Parathyroid adenoma (tissue), 2 donors: ENCODE measurements around the gene ICA1L.

Source experiments
- H2AFZ ChIP-seq: fragments of 300-600 bp; sonication (generic); one replicate; pipeline ENCODE4 v1.7.0; 2017; ENCODE audit warnings: antibody characterized with exemption, mild to moderate bottlenecking
- H3K27ac ChIP-seq: fragments of 300-600 bp; sonication (generic); one replicate; pipeline ENCODE4 v1.7.0; 2017
- H3K27me3 ChIP-seq: fragments of 300-600 bp; sonication (generic); one replicate; pipeline ENCODE4 v1.7.0; 2017; ENCODE audit warnings: low read length; ENCODE audit not compliant: control insufficient read depth, insufficient read depth
- H3K36me3 ChIP-seq: fragments of 300-600 bp; sonication (generic); one replicate; pipeline ENCODE4 v1.7.0; 2017; ENCODE audit warnings: low read length; ENCODE audit not compliant: control insufficient read depth, insufficient read depth
- H3K4me1 ChIP-seq: fragments of 300-600 bp; sonication (generic); one replicate; pipeline ENCODE4 v1.7.0; 2017; ENCODE audit warnings: control low read depth
- H3K4me2 ChIP-seq: fragments of 300-600 bp; sonication (generic); one replicate; pipeline ENCODE4 v1.7.0; 2017; ENCODE audit warnings: low read length
- H3K4me3 ChIP-seq: fragments of 300-600 bp; sonication (generic); one replicate; pipeline ENCODE4 v1.7.0; 2017; ENCODE audit warnings: low read depth, low read length
- H3K79me2 ChIP-seq: fragments of 300-600 bp; sonication (generic); one replicate; pipeline ENCODE4 v1.7.0; 2017; ENCODE audit warnings: control low read depth
- H3K9ac ChIP-seq: fragments of 300-600 bp; sonication (generic); one replicate; pipeline ENCODE4 v1.7.0; 2017; ENCODE audit warnings: mild to moderate bottlenecking
- H3K9me3 ChIP-seq: fragments of 300-600 bp; sonication (generic); one replicate; pipeline ENCODE4 v1.7.0; 2017; ENCODE audit warnings: low read length; ENCODE audit not compliant: control insufficient read depth
- TF ChIP-seq, protein P1 (sequence below): fragments of 300-600 bp; sonication (generic); IDR thresholded peaks from one replicate; pipeline ENCODE4 v1.7.0; 2017; ENCODE audit warnings: antibody characterized with exemption, mild to moderate bottlenecking
- donor health status: primary hyperparathyroidism.

The ICA1L gene

DNA sequence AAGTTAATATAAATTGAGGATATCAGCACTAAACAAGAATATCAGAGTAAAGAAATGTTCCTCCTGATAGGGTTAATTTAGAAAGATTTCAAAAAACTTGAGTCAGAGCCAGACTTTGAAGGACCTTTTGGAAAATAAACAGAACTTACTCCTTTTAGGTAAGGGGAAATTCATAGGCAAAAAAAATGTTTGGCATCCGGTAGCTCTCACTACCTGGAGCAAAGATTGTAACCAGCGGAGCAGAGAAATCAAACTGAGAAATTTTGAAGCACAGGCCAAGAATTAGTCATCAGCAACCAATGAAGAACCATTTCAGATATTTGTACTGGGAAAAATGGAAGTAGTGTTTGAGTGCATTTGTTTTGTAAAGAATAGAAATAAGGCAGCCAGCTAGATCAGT lies 113.0 kb downstream of the ICA1L start:
- no peaks in the 10 kb centered on the region for H3K9me3 ChIP-seq
- H3K9ac ChIP-seq, result no peak overlapping the region
- H3K4me1 ChIP-seq, result peaks cover 16% of the 10 kb centered on the region
- no peak overlapping the region for H3K27ac ChIP-seq
- H3K27me3 ChIP-seq, result no peaks in the 10 kb centered on the region
- H3K36me3 ChIP-seq, result no peaks in the 10 kb centered on the region
- no peak overlapping the region for H2AFZ ChIP-seq
- H3K4me2 ChIP-seq, result no peak overlapping the region
- H3K79me2 ChIP-seq, result no peaks in the 10 kb centered on the region
- TF ChIP-seq, protein P1, sequence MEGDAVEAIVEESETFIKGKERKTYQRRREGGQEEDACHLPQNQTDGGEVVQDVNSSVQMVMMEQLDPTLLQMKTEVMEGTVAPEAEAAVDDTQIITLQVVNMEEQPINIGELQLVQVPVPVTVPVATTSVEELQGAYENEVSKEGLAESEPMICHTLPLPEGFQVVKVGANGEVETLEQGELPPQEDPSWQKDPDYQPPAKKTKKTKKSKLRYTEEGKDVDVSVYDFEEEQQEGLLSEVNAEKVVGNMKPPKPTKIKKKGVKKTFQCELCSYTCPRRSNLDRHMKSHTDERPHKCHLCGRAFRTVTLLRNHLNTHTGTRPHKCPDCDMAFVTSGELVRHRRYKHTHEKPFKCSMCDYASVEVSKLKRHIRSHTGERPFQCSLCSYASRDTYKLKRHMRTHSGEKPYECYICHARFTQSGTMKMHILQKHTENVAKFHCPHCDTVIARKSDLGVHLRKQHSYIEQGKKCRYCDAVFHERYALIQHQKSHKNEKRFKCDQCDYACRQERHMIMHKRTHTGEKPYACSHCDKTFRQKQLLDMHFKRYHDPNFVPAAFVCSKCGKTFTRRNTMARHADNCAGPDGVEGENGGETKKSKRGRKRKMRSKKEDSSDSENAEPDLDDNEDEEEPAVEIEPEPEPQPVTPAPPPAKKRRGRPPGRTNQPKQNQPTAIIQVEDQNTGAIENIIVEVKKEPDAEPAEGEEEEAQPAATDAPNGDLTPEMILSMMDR, result no peak
- no peak overlapping the region for H3K4me3 ChIP-seq

DNA sequence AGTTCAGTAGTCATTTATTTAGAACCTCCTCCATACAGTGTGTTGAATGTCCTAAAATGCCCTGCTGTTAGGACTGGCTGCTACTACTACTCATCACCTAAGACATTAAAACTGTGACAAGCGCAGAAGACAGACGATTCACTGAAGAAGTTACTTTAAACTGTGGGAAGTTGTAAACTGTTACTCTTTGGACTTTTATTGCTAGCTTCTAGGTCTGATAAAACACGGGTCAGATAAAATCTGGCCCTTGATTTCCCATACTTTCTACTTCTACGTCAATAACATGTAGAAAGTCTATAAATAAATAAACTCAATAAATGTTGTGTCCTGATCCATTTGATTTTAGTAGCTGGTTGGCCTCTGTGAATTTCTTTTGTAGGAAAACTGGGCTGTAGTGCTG lies 113.4 kb downstream of the ICA1L start:
- Histone ChIP-seq H3K9ac (no peak overlapping the region), H3K4me2 (no peak overlapping the region), H3K36me3 (no peaks in the 10 kb centered on the region), H3K27ac (no peak overlapping the region), H3K9me3 (no peaks in the 10 kb centered on the region), H3K27me3 (no peaks in the 10 kb centered on the region), H3K4me1 (peaks cover 16% of the 10 kb centered on the region), H3K79me2 (no peaks in the 10 kb centered on the region), H3K4me3 (no peak overlapping the region), H2AFZ (no peak overlapping the region)
- TF ChIP-seq, protein P1, result no peak

DNA sequence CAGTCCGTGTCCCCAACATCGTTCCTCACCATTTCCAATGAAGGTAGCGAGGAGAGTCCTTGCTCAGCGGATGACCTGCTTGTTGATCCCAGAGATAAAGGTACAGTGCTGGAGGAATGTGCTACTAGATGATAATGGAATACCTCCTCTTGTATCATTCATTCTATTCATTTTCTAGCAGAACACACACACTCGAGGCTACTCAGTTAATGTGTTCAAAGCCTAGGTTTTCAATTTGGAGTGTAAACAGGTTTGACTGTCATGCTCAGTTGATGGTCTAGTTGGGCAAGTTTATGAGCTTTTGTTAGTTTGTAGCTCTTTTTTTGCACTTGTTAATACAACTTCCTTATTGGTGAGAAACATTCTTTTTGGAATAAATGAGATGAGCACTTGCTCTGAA lies 114.2 kb downstream of the ICA1L start:
- no peak overlapping the region for H3K27ac ChIP-seq
- TF ChIP-seq, protein P1, result no peak
- H3K9me3 ChIP-seq, result no peaks in the 10 kb centered on the region
- no peak overlapping the region for H3K4me3 ChIP-seq
- no peaks in the 10 kb centered on the region for H3K79me2 ChIP-seq
- no peak overlapping the region for H3K4me2 ChIP-seq
- peaks cover 16% of the 10 kb centered on the region for H3K4me1 ChIP-seq
- no peak overlapping the region for H2AFZ ChIP-seq
- no peaks in the 10 kb centered on the region for H3K36me3 ChIP-seq
- H3K27me3 ChIP-seq, result no peaks in the 10 kb centered on the region
- no peak overlapping the region for H3K9ac ChIP-seq

DNA sequence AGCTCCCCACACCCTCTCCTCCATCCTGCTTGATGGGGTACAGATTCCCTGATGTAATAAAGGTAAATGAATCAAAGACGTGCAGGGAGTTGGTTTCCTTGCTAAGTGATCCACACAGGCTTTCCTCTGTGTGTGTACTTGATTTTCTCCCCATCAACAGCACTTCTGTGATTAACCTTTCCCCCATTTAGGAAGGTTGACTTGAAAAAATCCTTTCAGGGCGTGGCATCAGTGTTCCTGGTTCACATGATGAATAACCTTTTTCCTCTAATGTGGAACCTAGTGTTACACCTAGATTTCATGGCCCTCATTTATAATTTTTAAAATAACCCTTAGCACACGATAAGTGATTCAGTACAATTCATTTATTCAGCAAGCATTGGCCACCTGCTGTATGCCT lies 115.0 kb downstream of the ICA1L start:
- Histone ChIP-seq H3K9ac (no peak overlapping the region), H3K27ac (no peak overlapping the region), H3K4me3 (no peak overlapping the region), H3K36me3 (no peaks in the 10 kb centered on the region), H3K27me3 (no peaks in the 10 kb centered on the region), H3K79me2 (no peaks in the 10 kb centered on the region), H3K4me1 (peaks cover 16% of the 10 kb centered on the region), H3K4me2 (no peak overlapping the region), H2AFZ (no peak overlapping the region), H3K9me3 (no peaks in the 10 kb centered on the region)
- TF ChIP-seq, protein P1, result no peak

DNA sequence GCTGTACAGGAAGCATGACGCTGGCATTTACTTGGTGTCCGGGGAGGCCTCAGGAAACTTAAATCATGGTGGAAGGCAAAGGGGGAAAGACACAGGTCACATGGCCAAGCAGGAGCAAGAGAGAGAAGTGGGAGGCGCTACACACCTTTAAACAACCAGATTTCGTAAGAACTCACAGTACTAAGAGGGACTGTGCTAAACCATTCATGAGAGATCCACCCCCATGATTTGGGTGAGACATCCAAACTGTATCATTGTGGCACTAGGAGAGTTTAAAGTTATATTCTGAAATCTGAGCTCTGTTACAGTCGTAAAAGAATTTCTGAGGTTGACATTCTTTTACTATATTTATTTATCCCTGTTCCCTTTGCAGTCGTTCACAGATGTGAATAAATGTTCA lies 116.6 kb downstream of the ICA1L start:
- no peaks in the 10 kb centered on the region for H3K27me3 ChIP-seq
- no peaks in the 10 kb centered on the region for H3K79me2 ChIP-seq
- no peak overlapping the region for H2AFZ ChIP-seq
- no peak overlapping the region for H3K4me2 ChIP-seq
- no peak overlapping the region for H3K4me3 ChIP-seq
- H3K27ac ChIP-seq, result no peak overlapping the region
- TF ChIP-seq, protein P1, result no peak
- no peaks in the 10 kb centered on the region for H3K36me3 ChIP-seq
- no peak overlapping the region for H3K9ac ChIP-seq
- H3K9me3 ChIP-seq, result no peaks in the 10 kb centered on the region
- H3K4me1 ChIP-seq, result peaks cover 16% of the 10 kb centered on the region
